SK-N-SH (cell line): ENCODE data around the gene CENPX. TPM values are rescaled to one million over a fixed set of nuclear protein-coding genes. Genes with fewer than 3 reads are reported as not detected.

Experiments used
- CTCF ChIA-PET: fragments of 300-600, 350-600 bp; formaldehyde crosslinking; extraction: SDS; loops from one replicate; lab custom pipeline; 2021; lab: Yijun Ruan, JAX
- POLR2A ChIA-PET: fragments of 350-600 bp; sonication (Branson Sonifier 250); formaldehyde crosslinking; extraction: SDS; loops from one replicate; lab custom pipeline; 2020; ENCODE audit warnings: antibody characterized with exemption, inconsistent platforms; lab: Yijun Ruan, JAX
- DNase-seq: peaks from one replicate; pipeline ENCODE4 v3.0.0; 2012
- H2AFZ ChIP-seq: fragments of 200-600 bp; sonication (generic); 2 replicates; pipeline ENCODE4 v1.8.1; 2016; ENCODE audit warnings: antibody characterized with exemption, mild to moderate bottlenecking, low read depth
- H3F3A ChIP-seq: fragments of 200-600 bp; sonication (generic); replicated peaks from 2 replicates; pipeline ENCODE3; 2016; ENCODE audit warnings: antibody characterized with exemption, mild to moderate bottlenecking; ENCODE audit not compliant: insufficient read depth
- H3K27ac ChIP-seq, 2 experiments: fragments of 200-500 bp in 1 of 2; fragments of 200-600 bp in 1 of 2; sonication (Bioruptor generic) in 1 of 2; sonication (generic), shearing (Covaris generic) in 1 of 2; 2 replicates each; pipeline versions ENCODE4 v1.5.1 to v1.6.1; 2014 to 2016; ENCODE audit warnings: low read depth in 2 of 2, inconsistent platforms in 1 of 2, low read length in 1 of 2, mild to moderate bottlenecking in 1 of 2, mixed read lengths in 1 of 2
- H3K27me3 ChIP-seq: fragments of 200-600 bp; sonication (generic), shearing (Covaris generic); 2 replicates; pipeline ENCODE4 v1.6.1; 2016; ENCODE audit warnings: mixed run types; ENCODE audit not compliant: insufficient read depth
- H3K36me3 ChIP-seq, 2 experiments: fragments of 200-500 bp in 1 of 2; fragments of 200-600 bp in 1 of 2; sonication (Bioruptor generic) in 1 of 2; sonication (generic) in 1 of 2; replicated peaks in 1 of 2; 2 replicates each; pipeline versions ENCODE3 to v1.5.1; 2014 to 2016; ENCODE audit warnings: low read length in 1 of 2, mild to moderate bottlenecking in 1 of 2; ENCODE audit not compliant: insufficient read depth in 2 of 2, control insufficient read depth in 1 of 2
- H3K4me1 ChIP-seq, 2 experiments: fragments of 200-500 bp in 1 of 2; fragments of 200-600 bp in 1 of 2; sonication (Bioruptor generic) in 1 of 2; sonication (generic), shearing (Covaris generic) in 1 of 2; 2 replicates each; pipeline versions ENCODE4 v1.5.1 to v1.6.1; 2014 to 2016; ENCODE audit warnings: low read depth in 1 of 2, low read length in 1 of 2, mixed run types in 1 of 2; ENCODE audit not compliant: insufficient read depth in 2 of 2, control insufficient read depth in 1 of 2
- H3K4me2 ChIP-seq: fragments of 200-600 bp; sonication (generic), shearing (Covaris generic); 2 replicates; pipeline ENCODE4 v1.6.1; 2017; ENCODE audit warnings: mixed run types
- H3K4me3 ChIP-seq, 2 experiments: fragments of 200-500 bp in 1 of 2; fragments of 200-600 bp in 1 of 2; sonication (Bioruptor generic) in 1 of 2; sonication (generic), shearing (Covaris generic) in 1 of 2; 2 replicates each; pipeline versions ENCODE4 v1.5.1 to v1.8.1; 2014 to 2016; ENCODE audit warnings: low read depth in 2 of 2, inconsistent platforms in 1 of 2, low read length in 1 of 2, mild to moderate bottlenecking in 1 of 2, mixed read lengths in 1 of 2, moderate library complexity in 1 of 2
- H3K79me2 ChIP-seq: fragments of 200-600 bp; sonication (generic); 2 replicates; pipeline ENCODE4 v1.8.1; 2017; ENCODE audit warnings: mild to moderate bottlenecking; ENCODE audit not compliant: insufficient read depth
- H3K9ac ChIP-seq: fragments of 200-600 bp; sonication (generic); 2 replicates; pipeline ENCODE4 v1.6.1; 2017; ENCODE audit warnings: mixed run types
- H3K9me2 ChIP-seq: fragments of 200-600 bp; sonication (generic); 2 replicates; pipeline ENCODE4 v1.6.1; 2017; ENCODE audit warnings: mixed run types
- H3K9me3 ChIP-seq: fragments of 200-600 bp; sonication (generic); 2 replicates; pipeline ENCODE4 v1.6.1; 2017; ENCODE audit warnings: mixed run types, mild to moderate bottlenecking, moderate library complexity
- H4K20me1 ChIP-seq: fragments of 200-600 bp; sonication (generic); 2 replicates; pipeline ENCODE4 v1.6.1; 2017; ENCODE audit warnings: mild to moderate bottlenecking, mixed run types; ENCODE audit not compliant: insufficient read depth
- EP300 ChIP-seq, 2 experiments: IDR thresholded peaks; 2 replicates each; pipeline versions ENCODE4 v1.4.0 to v1.6.1; 2012; ENCODE audit warnings: borderline replicate concordance in 1 of 2, low read depth in 1 of 2, low read length in 1 of 2
- FOSL2 ChIP-seq: IDR thresholded peaks from 2 replicates; pipeline ENCODE4 v1.4.0; 2012; ENCODE audit warnings: low read depth, mild to moderate bottlenecking, moderate library complexity, borderline replicate concordance
- MXI1 ChIP-seq: IDR thresholded peaks from 2 replicates; pipeline ENCODE4 v1.6.1; 2012; ENCODE audit warnings: mild to moderate bottlenecking, low read depth, low read length, improper control_type of control experiment
- NFIC ChIP-seq: IDR thresholded peaks from 2 replicates; pipeline ENCODE4 v1.4.0; 2012; ENCODE audit warnings: borderline replicate concordance
- POLR2AphosphoS5 ChIP-seq: IDR thresholded peaks from 2 replicates; pipeline ENCODE4 v1.6.1; 2012; ENCODE audit warnings: low read depth, low read length
- RAD21 ChIP-seq: IDR thresholded peaks from 2 replicates; pipeline ENCODE4 v1.6.1; 2012; ENCODE audit warnings: mild to moderate bottlenecking, low read length
- REST ChIP-seq: IDR thresholded peaks from 2 replicates; pipeline ENCODE4 v1.6.1; 2012; ENCODE audit warnings: mild to moderate bottlenecking, low read depth, low read length, moderate library complexity
- RXRA ChIP-seq: IDR thresholded peaks from 2 replicates; pipeline ENCODE4 v1.4.0; 2012; ENCODE audit warnings: low read depth, mild to moderate bottlenecking, borderline replicate concordance
- SMC3 ChIP-seq: IDR thresholded peaks from 2 replicates; pipeline ENCODE4 v1.6.1; 2012; ENCODE audit warnings: low read depth, low read length, improper control_type of control experiment
- WGBS: methylation state at CpG from one replicate; pipeline ENCODE4 v1.1.6; 2017; ENCODE audit warnings: low lambda C conversion rate; 5-methylcytosine and 5-hydroxymethylcytosine counted together
- polyA plus RNA-seq, 3 experiments: library from polyadenylated mRNA; depleted of rRNA; stranded (reverse); fragments of >200 nt; gene quantifications; 2 replicates each; pipeline ENCODE4 v1.2.3, GENCODE V29; 2012
- TF ChIP-seq, protein P1 (sequence below): IDR thresholded peaks from 2 replicates; pipeline ENCODE4 v1.4.0; 2012; ENCODE audit warnings: low read depth

The CENPX gene
- polyA plus RNA-seq, 1 of the 3 experiments (the other 2 are of a cell fraction), result 255 TPM

DNA sequence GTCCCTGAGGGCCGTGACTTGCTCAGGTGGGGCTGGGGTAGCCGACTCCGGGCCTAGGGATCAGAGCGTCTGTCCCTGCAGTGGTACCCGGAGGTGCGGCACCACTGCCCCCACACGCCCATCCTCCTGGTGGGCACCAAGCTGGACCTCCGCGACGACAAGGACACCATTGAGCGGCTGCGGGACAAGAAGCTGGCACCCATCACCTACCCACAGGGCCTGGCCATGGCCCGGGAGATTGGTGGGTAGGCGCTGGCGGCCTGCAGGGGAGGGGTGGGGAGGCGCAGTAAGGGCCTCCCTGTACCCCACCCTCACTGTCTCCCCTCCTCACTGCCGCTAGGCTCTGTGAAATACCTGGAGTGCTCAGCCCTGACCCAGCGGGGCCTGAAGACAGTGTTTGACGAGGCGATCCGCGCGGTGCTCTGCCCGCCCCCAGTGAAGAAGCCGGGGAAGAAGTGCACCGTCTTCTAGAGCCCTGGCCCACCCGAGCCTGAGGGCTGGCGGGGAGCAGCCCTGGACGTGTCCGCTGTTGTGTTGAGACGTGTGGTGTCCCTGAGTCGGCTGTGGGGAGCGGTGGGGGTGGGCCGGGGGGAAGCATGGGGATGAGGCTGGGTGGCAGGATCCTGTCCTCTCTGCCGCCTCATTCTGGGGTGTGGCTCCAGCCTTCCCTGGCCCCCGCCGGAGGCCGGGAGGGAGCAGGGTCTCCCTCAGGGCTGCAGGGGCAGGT lies 10.8 kb upstream of the CENPX start:
- H3K4me2 ChIP-seq, result no peak overlapping the region
- no peak for DNase-seq
- H2AFZ ChIP-seq, result no peak overlapping the region
- no peaks in the 10 kb centered on the region for H3K9me3 ChIP-seq
- H3K4me1 ChIP-seq, result peaks cover 7 to 33% of the 10 kb centered on the region in 2 experiments
- no peak overlapping the region for H3K4me3 ChIP-seq
- no peaks in the 10 kb centered on the region for H3K79me2 ChIP-seq
- WGBS, result 95% methylated on average over 38 of the region's 38 CpGs
- ChIA-PET CTCF (interaction anchor here (1.0 to 35.7 kb wide), 6 partner anchors 13 to 122 kb away, joined by 3 to 1216 read pairs (median 65); partner anchors contain the start of genes CENPX, DUS1L, LRRC45 and NOTUM), POLR2A (no interaction called here)
- H3K27me3 ChIP-seq, result no peaks in the 10 kb centered on the region
- H4K20me1 ChIP-seq, result peaks cover 4% of the 10 kb centered on the region; the same call in 1 of the 2 replicates
- H3K9me2 ChIP-seq, result no peaks in the 10 kb centered on the region
- H3F3A ChIP-seq, result peaks cover 35% of the 10 kb centered on the region
- no peak overlapping the region for H3K27ac ChIP-seq
- H3K36me3 ChIP-seq, result peaks cover 5 to 10% of the 10 kb centered on the region in 2 experiments
- H3K9ac ChIP-seq, result no peak overlapping the region
- no peak for TF ChIP-seq REST
- TF ChIP-seq MXI1, result no peak
- TF ChIP-seq POLR2AphosphoS5, result no peak
- TF ChIP-seq, protein P1, sequence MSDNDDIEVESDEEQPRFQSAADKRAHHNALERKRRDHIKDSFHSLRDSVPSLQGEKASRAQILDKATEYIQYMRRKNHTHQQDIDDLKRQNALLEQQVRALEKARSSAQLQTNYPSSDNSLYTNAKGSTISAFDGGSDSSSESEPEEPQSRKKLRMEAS, result no peak
- no peak for TF ChIP-seq EP300 (IDR thresholded peaks at IDR 0.05; ENCODE audit: borderline replicate concordance in 1 of 2, low read depth in 1 of 2, low read length in 1 of 2)
- no peak for TF ChIP-seq FOSL2
- no peak for TF ChIP-seq NFIC
- TF ChIP-seq RAD21, result no peak
- no peak for TF ChIP-seq RXRA
- no peak for TF ChIP-seq SMC3
